ENCODE data around the gene MAP2. TPM values are rescaled to one million over a fixed set of nuclear protein-coding genes. Genes with fewer than 3 reads are reported as not detected.

Gene MAP2
- total RNA-seq (2014; rRNA removed; shearing (Covaris generic)): 2.3 TPM in 1 of 2 replicates, not detected in the other
- total RNA-seq (2022): 0.10 TPM in 1 of 2 replicates, not detected in the other
- Bru-seq, nascent RNA: percentile 10 among the genes with signal in this experiment
- percentile 7 among the genes with signal in this experiment for BruChase-seq, experiment 1, labeled RNA remaining after a 6-hour chase
- BruChase-seq, experiment 2, labeled RNA remaining after a 2-hour chase: percentile 11 among the genes with signal in this experiment
- long read RNA-seq: 0 reads

- Histone ChIP-seq H4K20me1 (ENCODE audit: insufficient read depth, low read length) (no peaks in the 10 kb centered on the region), H3K36me3 (ENCODE audit: insufficient read depth, low read length) (no peaks in the 10 kb centered on the region), H3K9me2 (ENCODE audit: insufficient read depth, low read length) (no peaks in the 10 kb centered on the region), H3K9me3 (ENCODE audit: low read length) (no peaks in the 10 kb centered on the region), H3K4me1 (ENCODE audit: insufficient read depth, low read length, poor library complexity, severe bottlenecking) (no peaks in the 10 kb centered on the region), H3K79me2 (ENCODE audit: insufficient read depth, low read depth, low read length) (no peaks in the 10 kb centered on the region), H2AFZ (ENCODE audit: low read length) (no peak within 1 kb of the TSS), H3K27ac (ENCODE audit: low read depth, low read length, poor library complexity, severe bottlenecking) (no peak within 1 kb of the TSS), H3K4me2 (ENCODE audit: low read length) (peak within 1 kb of the TSS; percentile 51; the same call in 1 of the 2 replicates), H3K4me3 (ENCODE audit: low read depth, low read length, poor library complexity, severe bottlenecking) (peak within 1 kb of the TSS; percentile 40)
- no TSS peak for BruUV-seq (replicated peaks)
- DNase-seq (ENCODE audit: low spot score): peak; percentile 16
- POLR2A ChIA-PET: no interaction called here
- TF ChIP-seq CTCF (conservative IDR thresholded peaks at IDR 0.05; ENCODE audit: low read length): peak; percentile 30; the same call in 1 of the 2 replicates
- no peak for TF ChIP-seq EZH2phosphoT487 (IDR thresholded peaks at IDR 0.05; ENCODE audit: borderline replicate concordance, low read depth, low read length)
- CTCF ChIA-PET (ENCODE audit: unreplicated experiment): no interaction called here
- intact Hi-C loops (cut with micrococcal nuclease; ENCODE audit: unreplicated experiment): loop anchor here (5.0 kb wide), 1 partner anchor 81 kb away; no protein-coding TSS in a partner anchor
Observed at GRCh38 chr2:209423562-209424198, at the start of gene MAP2. Gene MAP2, plus strand, starts transcription at chr2:209424047. Its CDS starts 229,124 bp downstream, at chr2:209653171.

- intact Hi-C loops (cut with micrococcal nuclease; ENCODE audit: unreplicated experiment): no loop called here
- CTCF ChIA-PET (ENCODE audit: unreplicated experiment): no interaction called here
Observed at GRCh38 chr2:209376686-209377085, 47.2 kb upstream of the MAP2 start.

More at GRCh38 chr2:209376686-209377085, 47.2 kb upstream of the MAP2 start:
- no TSS peak for BruUV-seq (replicated peaks)
- DNase-seq (ENCODE audit: low spot score): no peak
- H3K9me2 ChIP-seq (ENCODE audit: insufficient read depth, low read length): no peaks in the 10 kb centered on the region
- POLR2A ChIA-PET: interaction anchor here (1.1 to 1.3 kb wide), 2 partner anchors 9 to 11 kb away, joined by 3 to 4 read pairs; no protein-coding TSS in a partner anchor
- no peaks in the 10 kb centered on the region for H3K36me3 ChIP-seq (ENCODE audit: insufficient read depth, low read length)
- no peaks in the 10 kb centered on the region for H3K4me1 ChIP-seq (ENCODE audit: insufficient read depth, low read length, poor library complexity, severe bottlenecking)
- H3K27ac ChIP-seq (ENCODE audit: low read depth, low read length, poor library complexity, severe bottlenecking): no peak overlapping the region
- no peaks in the 10 kb centered on the region for H3K79me2 ChIP-seq (ENCODE audit: insufficient read depth, low read depth, low read length)
- TF ChIP-seq EZH2phosphoT487 (IDR thresholded peaks at IDR 0.05; ENCODE audit: borderline replicate concordance, low read depth, low read length): no peak
- no peak for TF ChIP-seq CTCF (conservative IDR thresholded peaks at IDR 0.05; ENCODE audit: low read length)
- H3K9me3 ChIP-seq (ENCODE audit: low read length): no peaks in the 10 kb centered on the region
- H3K4me2 ChIP-seq (ENCODE audit: low read length): no peak overlapping the region
- H4K20me1 ChIP-seq (ENCODE audit: insufficient read depth, low read length): no peaks in the 10 kb centered on the region
- no peak overlapping the region for H3K4me3 ChIP-seq (ENCODE audit: low read depth, low read length, poor library complexity, severe bottlenecking)
- no peak overlapping the region for H2AFZ ChIP-seq (ENCODE audit: low read length)

Data from OCI-LY7 (cell line).